HCT116 (cell line): Measurements from ENCODE around the gene KCNIP3. TPM values are rescaled to one million over a fixed set of nuclear protein-coding genes. Genes with fewer than 3 reads are reported as not detected.

ENCODE experiments used
- ATAC-seq: fragments of 200-7000 bp; cut with Tn5 transposase; 2 replicates; pipeline ENCODE4 v1.9.1; 2020; ENCODE audit warnings: mild to moderate bottlenecking, moderate library complexity
- BruUV-seq: library from RNA; stranded (reverse); fragments of 400-500 nt; replicated peaks from 2 replicates; lab custom pipeline; 2021; lab: Mats Ljungman, UMichigan
- CTCF ChIA-PET: fragments of 300-600 bp; sonication (Branson Sonifier 250); formaldehyde crosslinking; loops from one replicate; lab custom pipeline; 2021; ENCODE audit warnings: antibody characterized with exemption; lab: Charles Lee
- POLR2A ChIA-PET: fragments of 300-600, 350-600 bp; sonication (Branson Sonifier 250); formaldehyde crosslinking; loops from one replicate; lab custom pipeline; 2021; ENCODE audit warnings: antibody characterized with exemption; lab: Charles Lee
- RAD21 ChIA-PET, 2 experiments: fragments of 300-600 bp; sonication (Branson Sonifier 250); formaldehyde crosslinking; loops; one replicate each; lab custom pipeline; 2023; ENCODE audit warnings: low total read pairs in 2 of 2; ENCODE audit not compliant: uncharacterized antibody in 2 of 2, unreplicated experiment in 2 of 2, low non-redundant PET in 1 of 2; lab: Charles Lee
- DNase-seq: peaks from one replicate; pipeline ENCODE4 v3.0.0-alpha.2; 2010; ENCODE audit warnings: low read depth, low spot score
- H2AFZ ChIP-seq: fragments of 200-600 bp; shearing (Covaris generic), sonication (generic); 2 replicates; pipeline ENCODE4 v1.6.1; 2017; ENCODE audit warnings: low read depth, mixed run types, mixed read lengths, antibody characterized with exemption, low read length; ENCODE audit not compliant: poor library complexity, severe bottlenecking
- H3K27ac ChIP-seq: 2 replicates; pipeline ENCODE4 v1.5.1; 2012; ENCODE audit warnings: low read depth, low read length
- H3K27me3 ChIP-seq: fragments of 200-600 bp; sonication (generic); 2 replicates; pipeline ENCODE4 v1.6.1; 2016; ENCODE audit warnings: mixed run types, low read length, mixed read lengths; ENCODE audit not compliant: insufficient read depth
- H3K36me3 ChIP-seq, 2 experiments: fragments of 200-500 bp in 1 of 2; fragments of 200-600 bp in 1 of 2; sonication (Bioruptor generic) in 1 of 2; sonication (generic) in 1 of 2; 2 replicates each; pipeline versions ENCODE4 v1.5.1 to v1.6.1; 2014 to 2016; ENCODE audit warnings: low read length in 2 of 2, inconsistent platforms in 1 of 2, mixed read lengths in 1 of 2, mixed run types in 1 of 2; ENCODE audit not compliant: insufficient read depth in 2 of 2, control insufficient read depth in 1 of 2
- H3K4me1 ChIP-seq, 2 experiments: fragments of 200-600 bp in 1 of 2; sonication (generic) in 1 of 2; 2 replicates each; pipeline versions ENCODE4 v1.5.1 to v1.6.1; 2012 to 2017; ENCODE audit warnings: low read length in 2 of 2, inconsistent platforms in 1 of 2, mild to moderate bottlenecking in 1 of 2, mixed read lengths in 1 of 2, mixed run types in 1 of 2, moderate library complexity in 1 of 2; ENCODE audit not compliant: insufficient read depth in 2 of 2, control insufficient read depth in 1 of 2
- H3K4me2 ChIP-seq: fragments of 200-600 bp; sonication (generic); 2 replicates; pipeline ENCODE4 v1.6.1; 2017; ENCODE audit warnings: mixed run types, low read length, mixed read lengths
- H3K4me3 ChIP-seq, 2 experiments: fragments of 200-600 bp in 1 of 2; sonication (generic) in 1 of 2; replicated peaks in 1 of 2; 2 replicates each; pipeline ENCODE4 v1.5.1; 2011 to 2016; ENCODE audit warnings: low read length in 2 of 2, control low read depth in 1 of 2, low read depth in 1 of 2, mild to moderate bottlenecking in 1 of 2, mixed read lengths in 1 of 2, mixed run types in 1 of 2
- H3K79me2 ChIP-seq: fragments of 200-600 bp; sonication (generic); 2 replicates; pipeline ENCODE4 v1.6.1; 2017; ENCODE audit warnings: mild to moderate bottlenecking, mixed run types, low read length, moderate library complexity, mixed read lengths; ENCODE audit not compliant: insufficient read depth
- H3K9ac ChIP-seq: fragments of 200-600 bp; sonication (generic); 2 replicates; pipeline ENCODE4 v1.6.1; 2016; ENCODE audit warnings: low read length, mixed read lengths
- H3K9me2 ChIP-seq: fragments of 200-600 bp; sonication (generic), shearing (Covaris generic); 2 replicates; pipeline ENCODE4 v1.6.1; 2017; ENCODE audit warnings: mixed run types, mild to moderate bottlenecking, moderate library complexity; ENCODE audit not compliant: insufficient read depth
- H3K9me3 ChIP-seq, 2 experiments: fragments of 200-500 bp in 1 of 2; fragments of 200-600 bp in 1 of 2; sonication (Bioruptor generic) in 1 of 2; sonication (generic) in 1 of 2; 2 replicates each; pipeline ENCODE4 v1.6.1; 2014 to 2017; ENCODE audit warnings: low read length in 2 of 2, mixed read lengths in 2 of 2, inconsistent platforms in 1 of 2, low read depth in 1 of 2, mild to moderate bottlenecking in 1 of 2, mixed run types in 1 of 2, moderate library complexity in 1 of 2; ENCODE audit not compliant: control insufficient read depth in 1 of 2, insufficient read depth in 1 of 2
- H4K20me1 ChIP-seq: fragments of 200-600 bp; sonication (generic), shearing (Covaris generic); 2 replicates; pipeline ENCODE4 v1.6.1; 2017; ENCODE audit warnings: mixed run types, mild to moderate bottlenecking, moderate library complexity; ENCODE audit not compliant: insufficient read depth
- POLR2AphosphoS5 ChIP-seq: IDR thresholded peaks from 2 replicates; pipeline ENCODE4 v1.6.1; 2011; ENCODE audit warnings: mild to moderate bottlenecking, low read depth, low read length, moderate library complexity
- RAD21 ChIP-seq: IDR thresholded peaks from 2 replicates; pipeline ENCODE4 v1.6.1; 2012; ENCODE audit warnings: low read depth, mild to moderate bottlenecking
- ZFX ChIP-seq: fragments of 450-650 bp; IDR thresholded peaks from 2 replicates; pipeline ENCODE4 v1.6.1; 2017
- intact Hi-C: fragments of 100-400 bp; cut with micrococcal nuclease; formaldehyde crosslinking; loops from 2 replicates; pipeline ENCODE4 v1.10.0; 2022
- total RNA-seq: library from RNA; stranded (reverse); gene quantifications from one replicate; pipeline ENCODE4 v1.2.1, GENCODE V29; 2021; ENCODE audit not compliant: unreplicated experiment
- TF ChIP-seq, protein P1 (sequence below), 3 experiments: fragments of 200-600 bp in 1 of 3; sonication (generic) in 1 of 3; IDR thresholded peaks in 2 of 3; conservative IDR thresholded peaks in 1 of 3; 2 replicates each; pipeline ENCODE4 v1.5.1; 2012 to 2017; ENCODE audit warnings: low read depth in 2 of 3, low read length in 2 of 3, antibody characterized with exemption in 1 of 3, borderline replicate concordance in 1 of 3, control low read depth in 1 of 3, mild to moderate bottlenecking in 1 of 3, mixed read lengths in 1 of 3, mixed run types in 1 of 3, moderate library complexity in 1 of 3; ENCODE audit not compliant: insufficient read depth in 1 of 3

The KCNIP3 gene
- total RNA-seq, 1 experiment from 2014 or later, result 3.1 TPM

GRCh38 chr2:95389245-95390119 is 92.3 kb downstream of the KCNIP3 start:
- no peaks in the 10 kb centered on the region for H3K9me2 ChIP-seq

More at GRCh38 chr2:95389245-95390119, 92.3 kb downstream of the KCNIP3 start:
- Histone ChIP-seq H3K27ac (no peak overlapping the region), H3K36me3 (no peaks in the 10 kb centered on the region), H3K4me1 (peaks cover 0 to 3% of the 10 kb centered on the region in 2 experiments; a peak in 1 of 4 replicates), H3K4me2 (peak overlapping the region; percentile 33), H3K4me3 (no peak overlapping the region), H3K27me3 (no peaks in the 10 kb centered on the region), H3K9ac (no peak overlapping the region), H2AFZ (peak overlapping the region; percentile 68), H4K20me1 (no peaks in the 10 kb centered on the region), H3K79me2 (no peaks in the 10 kb centered on the region), H3K9me3 (no peaks in the 10 kb centered on the region)
- intact Hi-C loops, result loop anchor here (1.0 kb wide), 1 partner anchor 340 kb away; no protein-coding TSS in a partner anchor
- POLR2A ChIA-PET, result interaction anchor here (1.0 kb wide), 1 partner anchor 13 kb away, joined by 4 read pairs; the partner anchor contains the start of gene FAHD2A
- ATAC-seq (peak; percentile 94), DNase-seq (peak; percentile 18)
- no TSS peak for BruUV-seq
- TF ChIP-seq POLR2AphosphoS5 (no peak), ZFX (peak; percentile 29; the same call in 1 of the 2 replicates), RAD21 (peak; percentile 71)
- TF ChIP-seq, protein P1, sequence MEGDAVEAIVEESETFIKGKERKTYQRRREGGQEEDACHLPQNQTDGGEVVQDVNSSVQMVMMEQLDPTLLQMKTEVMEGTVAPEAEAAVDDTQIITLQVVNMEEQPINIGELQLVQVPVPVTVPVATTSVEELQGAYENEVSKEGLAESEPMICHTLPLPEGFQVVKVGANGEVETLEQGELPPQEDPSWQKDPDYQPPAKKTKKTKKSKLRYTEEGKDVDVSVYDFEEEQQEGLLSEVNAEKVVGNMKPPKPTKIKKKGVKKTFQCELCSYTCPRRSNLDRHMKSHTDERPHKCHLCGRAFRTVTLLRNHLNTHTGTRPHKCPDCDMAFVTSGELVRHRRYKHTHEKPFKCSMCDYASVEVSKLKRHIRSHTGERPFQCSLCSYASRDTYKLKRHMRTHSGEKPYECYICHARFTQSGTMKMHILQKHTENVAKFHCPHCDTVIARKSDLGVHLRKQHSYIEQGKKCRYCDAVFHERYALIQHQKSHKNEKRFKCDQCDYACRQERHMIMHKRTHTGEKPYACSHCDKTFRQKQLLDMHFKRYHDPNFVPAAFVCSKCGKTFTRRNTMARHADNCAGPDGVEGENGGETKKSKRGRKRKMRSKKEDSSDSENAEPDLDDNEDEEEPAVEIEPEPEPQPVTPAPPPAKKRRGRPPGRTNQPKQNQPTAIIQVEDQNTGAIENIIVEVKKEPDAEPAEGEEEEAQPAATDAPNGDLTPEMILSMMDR (IDR thresholded peaks at IDR 0.05 in 2 of 3, conservative IDR thresholded peaks at IDR 0.05 in 1 of 3; ENCODE audit: borderline replicate concordance in 1 of 3, insufficient read depth in 1 of 3, low read depth in 2 of 3, low read length in 2 of 3), result peak; percentile 68 to 99 (median 93)
- RAD21 ChIA-PET, result interaction anchor here in 1 of 2 experiments (1.0 kb wide), 1 partner anchor 340 kb away, joined by 3 read pairs; no protein-coding TSS in a partner anchor
- CTCF ChIA-PET, result interaction anchor here (0.8 to 2.5 kb wide), 13 partner anchors 11 to 490 kb away, joined by 3 to 29 read pairs (median 5); partner anchors contain the start of gene FAHD2A
